ENCODE results near the gene RNF130.

RNF130 gene

DNA sequence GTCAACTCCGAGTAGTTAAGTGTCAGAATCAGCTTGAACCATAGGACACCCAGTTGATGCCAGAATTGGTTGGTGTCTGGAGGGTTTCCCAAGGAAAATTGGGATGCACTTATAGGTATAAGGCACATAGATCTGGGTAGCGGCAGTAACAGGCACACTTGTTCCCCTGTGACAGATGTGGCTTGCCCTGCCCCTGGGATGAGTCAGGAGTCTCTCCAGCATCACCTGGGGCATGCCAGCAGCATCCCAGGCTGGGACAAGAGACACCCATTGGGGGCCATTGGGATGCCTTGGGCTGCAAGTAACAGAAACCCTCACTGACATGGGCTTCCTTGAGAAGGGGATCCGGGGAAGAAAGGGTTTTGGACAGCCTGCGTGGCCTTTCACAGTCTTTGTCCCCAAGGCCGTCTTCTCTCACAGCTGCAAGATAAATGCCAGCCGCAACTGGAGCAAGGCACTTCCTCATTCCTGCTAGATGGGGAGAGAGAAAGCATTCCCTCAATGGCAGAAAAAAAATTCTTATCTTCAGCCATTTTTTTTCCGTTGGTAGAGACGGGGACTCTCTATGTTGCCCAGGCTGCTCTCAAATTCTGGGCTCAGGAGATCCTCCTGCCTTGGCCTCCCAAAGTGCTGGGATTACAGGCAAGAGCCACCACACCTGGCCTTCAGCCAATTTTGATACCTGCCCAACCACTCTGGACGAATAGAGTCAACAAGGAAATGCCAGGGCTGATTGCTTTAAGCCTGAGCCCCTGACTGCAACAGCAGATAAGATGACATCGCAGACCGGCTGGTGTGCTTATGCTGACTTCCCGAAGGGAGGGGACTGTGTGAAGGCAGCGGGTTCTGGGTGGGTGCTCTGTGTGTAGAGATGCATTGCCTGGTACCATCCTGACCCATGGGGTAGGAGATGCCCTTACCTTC is 13.3 kb upstream of the RNF130 start:
- FAIRE-seq = no peak

DNA sequence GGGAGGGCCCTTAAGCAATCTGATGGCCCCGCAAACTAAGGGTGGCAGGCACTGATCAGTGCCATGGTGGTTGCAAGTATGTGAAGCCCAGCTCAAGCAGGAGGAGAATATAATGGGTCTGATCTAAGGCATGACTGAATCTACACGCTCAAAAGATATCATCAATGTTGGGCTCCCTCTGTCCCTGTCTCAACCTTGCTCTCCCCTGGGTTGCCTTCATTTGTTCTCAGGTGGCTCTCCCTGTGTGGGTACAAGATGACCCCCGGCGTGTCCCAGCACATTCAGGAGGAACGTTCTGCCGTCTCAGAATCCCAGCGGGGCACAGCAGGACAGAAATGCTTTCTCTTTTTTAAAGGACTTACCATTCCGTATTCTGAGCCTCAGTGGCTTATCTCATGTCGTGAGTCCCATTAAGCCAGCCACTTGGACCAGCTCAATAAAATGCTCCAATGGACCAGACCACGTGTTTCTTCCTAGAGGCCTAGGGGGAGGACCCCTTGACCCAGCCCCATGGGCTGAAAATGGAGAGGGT is 12.0 kb upstream of the RNF130 start:
- no peak for FAIRE-seq

- no peak for FAIRE-seq
These were observed 11.3 kb upstream of the RNF130 start for GRCh38 chr5:180082633-180083420.

DNA sequence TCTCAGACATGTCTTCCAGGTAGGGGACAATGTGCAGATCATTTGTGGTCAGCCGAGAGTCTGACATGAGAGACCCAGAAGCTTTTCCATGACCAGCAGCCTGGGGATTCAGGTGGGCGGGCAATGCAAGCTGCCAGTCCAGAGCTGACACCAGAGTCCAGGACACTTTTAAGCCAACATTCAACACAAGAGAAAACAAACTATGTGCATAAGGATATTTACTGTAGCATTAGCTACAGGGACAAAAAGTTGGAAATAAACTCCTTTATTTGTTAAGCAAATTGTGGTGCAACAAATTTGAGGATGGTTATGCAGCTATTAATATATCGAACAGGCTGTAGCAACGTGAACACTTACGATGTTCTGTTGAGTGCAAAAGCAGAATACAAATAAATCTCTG is 9.9 kb upstream of the RNF130 start:
- no peak for FAIRE-seq

- no peak for FAIRE-seq
These were observed 9.1 kb upstream of the RNF130 start for GRCh38 chr5:180080486-180081280.

DNA sequence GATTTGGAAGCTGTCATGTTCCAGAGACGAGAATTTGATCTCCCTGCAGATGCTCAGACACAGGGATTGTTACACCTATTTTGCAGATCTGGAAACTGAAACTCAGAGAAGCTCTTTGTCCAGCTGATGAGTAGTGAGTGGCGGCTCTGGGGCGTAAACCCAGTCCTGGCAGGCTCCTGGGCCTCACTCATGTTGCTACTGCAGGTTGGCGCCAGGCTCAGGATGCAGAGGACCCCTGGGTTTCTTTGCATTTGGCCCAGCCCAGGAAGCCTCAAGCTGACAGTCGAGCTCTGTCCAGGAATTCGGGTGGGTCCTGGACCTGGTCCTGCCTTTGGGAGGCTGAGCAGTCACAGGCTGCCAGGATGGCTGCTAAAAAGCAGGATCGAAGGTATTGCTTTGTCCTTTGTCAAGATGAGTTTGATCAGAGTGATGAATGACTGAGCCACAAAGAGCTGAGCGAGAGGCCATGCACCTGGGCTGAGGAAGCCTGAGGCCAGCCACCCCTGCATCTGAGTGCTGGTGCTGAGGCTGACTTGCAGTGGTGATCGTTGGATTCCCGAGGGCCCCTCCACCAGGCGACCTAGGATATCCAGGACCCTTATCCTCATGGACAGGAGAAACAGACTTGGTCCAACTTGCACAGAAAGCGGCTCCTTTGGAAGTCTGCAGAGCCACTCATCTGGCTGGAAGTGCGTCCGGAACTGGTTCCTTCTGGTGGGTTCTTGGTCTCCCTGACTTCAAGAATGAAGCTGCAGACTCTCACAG is 8.3 kb upstream of the RNF130 start:
- no peak for FAIRE-seq

DNA sequence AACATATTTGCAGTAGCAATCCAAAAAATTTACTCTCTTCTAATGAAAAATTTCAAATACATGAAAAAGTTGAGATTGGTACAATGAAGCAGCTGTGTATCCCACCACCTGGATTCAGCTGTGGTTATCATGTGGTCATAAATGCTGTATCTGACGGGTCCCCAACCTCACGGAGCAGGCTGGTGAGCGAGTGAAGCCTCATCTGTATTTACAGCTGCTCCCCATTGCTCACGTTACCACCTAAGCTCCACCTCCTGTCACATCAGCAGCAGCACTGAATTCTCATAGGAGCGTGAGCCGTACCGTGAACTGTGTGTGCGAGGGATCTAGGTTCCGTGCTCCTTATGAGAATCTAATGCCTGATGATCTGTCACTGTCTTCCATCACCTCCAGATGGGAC is 6.8 kb upstream of the RNF130 start:
- FAIRE-seq = no peak

- FAIRE-seq = no peak
These were observed 6.2 kb upstream of the RNF130 start for GRCh38 chr5:180077594-180078284.

DNA sequence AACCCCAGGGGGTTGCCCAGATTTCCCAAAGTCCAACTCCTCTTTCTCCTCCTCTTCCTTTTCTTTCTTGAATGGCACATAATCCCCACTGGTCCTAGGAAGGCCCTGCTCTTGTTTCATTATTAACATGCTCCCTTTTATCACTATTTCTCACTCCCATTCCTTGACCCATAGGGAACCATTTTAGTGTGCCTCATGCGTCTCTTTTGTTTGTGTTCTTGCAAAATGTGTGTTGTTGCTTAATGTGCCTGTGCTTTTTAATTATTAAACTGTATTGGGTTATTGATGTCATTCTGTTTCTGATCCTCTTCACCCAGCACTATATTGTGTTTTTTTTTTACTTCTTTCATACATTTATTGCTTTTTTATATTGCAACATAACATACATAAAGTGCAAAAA is 4.1 kb upstream of the RNF130 start:
- FAIRE-seq = no peak

DNA sequence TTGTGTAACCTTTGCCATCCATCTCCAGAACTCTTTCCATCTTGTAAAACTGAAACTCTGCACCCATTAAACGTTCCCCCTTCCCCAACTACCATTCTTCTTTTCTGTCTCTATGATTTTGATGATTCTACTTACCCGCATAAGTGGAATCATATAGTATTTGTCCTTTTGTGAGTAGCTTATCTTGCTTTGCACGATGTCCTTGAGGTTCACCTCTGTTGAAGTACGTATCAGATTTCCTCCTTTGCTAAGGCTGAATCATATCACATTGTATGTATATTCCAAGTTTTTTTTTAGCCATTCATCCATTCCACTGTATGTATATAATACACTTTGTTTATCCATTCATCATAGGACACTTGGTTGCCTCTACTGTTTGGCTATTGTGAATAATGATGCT is 2.9 kb upstream of the RNF130 start:
- FAIRE-seq = no peak

GRCh38 chr5:180072556-180072955 is 997 bp upstream of the RNF130 start:
- no peak for FAIRE-seq

GRCh38 chr5:180072256-180072548 is 643 bp upstream of the RNF130 start:
- FAIRE-seq = no peak

DNA sequence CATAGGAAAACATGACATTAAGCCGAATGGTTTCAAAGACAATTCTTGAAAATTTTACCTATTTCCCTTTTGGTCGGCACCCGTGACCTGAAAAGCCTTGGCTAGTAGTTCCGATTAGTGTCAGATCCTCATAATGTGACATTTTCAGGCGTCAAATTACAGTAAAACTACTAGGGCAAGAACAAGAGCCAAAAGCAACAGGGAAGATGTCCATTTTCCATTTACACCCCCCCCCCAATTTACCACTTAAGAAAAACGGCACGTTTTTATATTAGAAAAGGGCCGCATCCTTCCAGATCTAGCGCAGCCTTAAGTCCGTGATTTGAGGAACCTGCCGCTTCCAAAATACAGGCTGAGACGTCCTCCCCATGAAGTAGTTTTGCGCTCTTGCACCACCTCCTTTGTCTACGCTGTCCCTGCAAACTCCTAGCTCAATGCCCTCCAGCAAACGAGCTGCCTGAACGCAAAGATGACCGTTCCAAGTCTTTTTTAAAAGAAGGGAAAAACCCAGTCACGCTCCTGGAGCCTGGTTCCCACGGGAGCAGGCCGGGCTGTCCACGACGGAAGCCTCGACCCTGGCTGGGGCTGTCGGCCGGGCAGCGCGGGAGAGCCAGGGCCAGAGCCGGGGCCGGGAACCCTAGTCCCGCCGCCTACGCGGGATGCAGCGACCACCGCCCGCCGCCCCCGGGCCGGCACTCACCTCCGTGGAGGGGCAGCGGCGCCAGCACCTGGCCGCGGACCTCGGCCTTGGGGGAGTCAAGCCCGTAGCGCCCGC is 616 bp downstream of the RNF130 start:
- no peak for FAIRE-seq

DNA sequence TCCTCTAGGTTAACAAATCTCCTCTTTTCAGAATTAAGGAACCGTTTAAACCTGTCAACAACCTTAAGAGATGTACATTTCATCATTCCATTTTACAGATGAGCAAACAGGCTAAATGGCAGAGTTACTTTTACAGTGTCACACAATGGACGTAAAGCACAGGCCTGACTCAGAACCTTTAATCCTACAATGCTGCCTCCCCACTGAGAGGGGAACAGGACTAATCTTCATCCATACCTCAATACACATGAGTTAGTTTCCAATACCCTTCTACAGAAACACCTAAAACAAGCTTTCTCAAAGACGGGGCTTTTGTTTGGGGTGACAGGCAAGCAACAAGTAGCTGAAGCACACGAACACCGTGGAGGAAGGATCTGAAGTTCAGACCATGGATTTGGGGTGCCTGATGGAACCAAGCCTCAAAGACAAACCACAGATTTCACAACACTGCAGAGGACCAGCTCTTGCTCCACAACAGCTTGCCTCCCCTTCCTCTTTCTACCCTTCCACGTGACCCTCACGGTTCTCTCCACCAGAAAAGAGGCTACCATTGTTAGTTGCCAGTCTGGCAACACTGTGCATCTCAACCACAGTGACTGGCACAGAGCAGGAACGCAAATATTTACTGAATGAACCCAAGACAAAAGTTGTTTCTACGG is 1.8 kb downstream of the RNF130 start:
- no peak for FAIRE-seq

- no peak for FAIRE-seq
These were observed 3.0 kb downstream of the RNF130 start for GRCh38 chr5:180068519-180069090.

DNA sequence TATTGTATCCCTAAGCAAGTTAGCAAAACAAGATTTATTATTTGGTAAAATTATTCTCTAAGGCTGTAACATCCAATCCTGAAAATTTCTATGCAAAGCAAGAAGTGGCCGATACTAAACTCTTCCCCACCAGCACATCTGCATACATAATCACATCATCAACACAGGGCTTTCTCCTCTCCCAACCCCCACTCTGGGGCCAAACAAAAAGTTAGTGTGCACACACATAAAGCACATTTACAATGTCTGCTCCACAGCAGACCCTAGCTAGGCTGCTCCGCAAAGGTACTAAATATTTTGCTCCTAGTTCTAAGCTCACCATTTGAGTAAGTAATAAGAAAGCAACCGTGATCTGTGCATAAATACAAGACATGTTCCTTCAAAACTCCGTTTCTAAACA is 3.6 kb downstream of the RNF130 start:
- FAIRE-seq = no peak

DNA sequence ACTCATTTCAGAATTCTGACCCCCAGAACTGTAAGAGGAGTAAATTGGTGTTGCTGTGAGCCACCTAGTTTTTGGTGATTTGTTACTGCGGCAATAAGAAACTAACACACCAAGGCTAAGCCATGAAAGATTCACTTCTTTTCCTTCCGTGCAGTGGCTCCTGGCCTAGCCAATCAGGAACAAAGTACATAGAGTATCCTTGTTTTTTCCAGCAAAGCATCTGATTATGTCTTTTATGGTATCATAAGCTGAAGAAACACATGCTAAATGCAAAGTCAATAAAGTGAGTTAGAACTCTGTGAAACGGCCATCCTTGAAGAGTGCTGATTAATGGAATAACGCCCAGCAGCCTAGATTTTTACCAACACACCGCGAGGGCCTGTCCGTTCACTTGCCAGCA is 11.4 kb downstream of the RNF130 start:
- no peak for FAIRE-seq

DNA sequence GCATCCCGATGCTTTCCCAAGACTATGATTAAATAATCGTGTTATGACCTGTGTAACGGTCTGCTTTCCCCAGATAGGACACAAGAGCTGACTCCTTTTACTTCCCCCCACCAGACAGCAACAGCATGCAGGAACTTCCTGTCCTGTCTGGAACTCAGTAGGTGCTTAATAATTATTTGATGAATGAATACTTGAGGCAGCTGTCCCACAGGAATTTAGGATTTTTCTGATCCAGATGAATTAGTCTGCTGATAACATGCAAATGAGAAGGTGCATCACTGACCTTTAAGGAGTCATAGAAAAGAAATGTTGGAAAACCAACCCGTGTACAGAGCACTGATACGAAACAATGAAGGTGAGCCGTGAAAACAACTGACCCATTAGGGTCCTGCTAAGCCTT is 12.2 kb downstream of the RNF130 start:
- FAIRE-seq = no peak

GRCh38 chr5:180056153-180056552 is 15.4 kb downstream of the RNF130 start:
- FAIRE-seq = no peak

DNA sequence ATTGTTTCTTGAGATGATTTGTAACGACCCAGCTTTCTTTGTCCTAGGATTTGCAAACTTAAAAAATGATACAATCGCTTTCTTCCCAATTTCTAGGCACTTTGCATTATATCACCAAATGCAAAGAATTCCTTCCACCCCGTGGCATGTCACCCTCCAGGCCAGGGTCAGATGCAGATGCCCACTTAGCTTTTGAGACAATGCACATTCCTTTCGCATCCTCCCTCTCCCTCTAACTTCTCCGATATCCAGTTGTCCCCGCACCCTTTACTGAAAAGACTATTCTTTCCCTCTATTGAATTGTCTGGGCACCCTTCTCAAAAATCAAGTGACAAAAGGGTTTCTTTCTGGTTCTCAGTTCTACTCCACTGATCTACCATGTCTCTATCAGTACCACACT is 17.3 kb downstream of the RNF130 start:
- FAIRE-seq = no peak

Measured in TTC549 (cell line).